Measurements from ENCODE around the gene ZFYVE9.

Gene ZFYVE9

DNA sequence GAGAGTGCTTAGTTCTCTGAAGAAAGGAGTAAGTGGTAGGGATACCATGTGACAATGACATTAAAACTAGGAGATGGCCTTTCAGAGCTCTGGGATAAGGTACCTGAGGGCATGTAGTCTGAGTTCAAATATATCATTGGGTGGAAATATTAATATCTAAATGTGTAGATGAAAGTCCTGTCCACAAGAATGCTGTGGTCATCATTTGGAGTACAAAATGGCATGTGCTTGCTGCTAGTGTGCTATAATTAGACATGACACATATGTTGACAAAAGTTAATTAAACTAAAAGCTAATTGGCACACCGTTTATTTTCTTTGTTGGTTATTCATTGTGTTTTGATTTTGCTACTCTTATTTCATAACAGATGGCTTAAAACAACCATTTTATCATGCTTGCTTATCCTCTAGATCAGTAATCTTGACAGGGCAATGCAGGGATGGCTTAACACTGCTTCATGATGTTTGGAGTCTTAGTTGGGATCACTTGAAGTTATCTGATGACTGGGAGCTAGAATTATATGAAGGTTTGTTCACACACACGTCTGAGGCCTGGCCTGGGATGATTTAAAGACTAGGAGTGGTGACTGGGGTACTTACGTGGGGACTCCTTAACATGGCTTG, 193.1 kb downstream of the ZFYVE9 start:
- TF ChIP-seq CTCF (IDR thresholded peaks at IDR 0.05; ENCODE audit: insufficient read depth, low read depth, low read length, missing control alignments), result no peak

DNA sequence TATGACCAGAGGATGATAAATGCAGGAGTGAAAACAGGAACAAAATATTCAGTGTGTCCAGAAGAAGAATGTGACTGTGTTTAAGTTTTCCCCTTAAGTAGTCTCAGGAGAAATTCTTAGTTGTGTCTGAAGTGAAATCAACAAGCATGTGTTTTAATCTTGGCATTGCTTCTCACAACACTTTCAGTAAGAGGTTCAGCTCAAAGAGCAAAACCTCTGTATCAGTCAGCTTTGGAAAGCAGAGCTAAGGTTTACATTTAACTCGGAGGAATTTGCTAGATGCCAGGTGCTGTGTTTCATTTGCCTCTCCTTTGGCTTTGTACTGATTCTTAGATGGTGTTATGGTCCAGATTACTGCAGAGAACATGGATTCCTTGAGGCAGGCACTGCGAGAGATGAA, 195.6 kb downstream of the ZFYVE9 start:
- H3K4me3 ChIP-seq (ENCODE audit: low read depth, low read length), result no peak overlapping the region
- no peak for TF ChIP-seq CTCF (IDR thresholded peaks at IDR 0.05; ENCODE audit: insufficient read depth, low read depth, low read length, missing control alignments)
- no peak for DNase-seq (ENCODE audit: low read depth)

More for the DNA sequence above, 193.1 kb downstream of the ZFYVE9 start:
- H3K4me3 ChIP-seq (ENCODE audit: low read depth, low read length), result no peak overlapping the region
- no peak for DNase-seq (ENCODE audit: low read depth)

GRCh38 chr1:52341655-52342260, 199.9 kb downstream of the ZFYVE9 start:
- H3K4me3 ChIP-seq (ENCODE audit: low read depth, low read length), result no peak overlapping the region
- DNase-seq (ENCODE audit: low read depth), result no peak
- no peak for TF ChIP-seq CTCF (IDR thresholded peaks at IDR 0.05; ENCODE audit: insufficient read depth, low read depth, low read length, missing control alignments)

DNA sequence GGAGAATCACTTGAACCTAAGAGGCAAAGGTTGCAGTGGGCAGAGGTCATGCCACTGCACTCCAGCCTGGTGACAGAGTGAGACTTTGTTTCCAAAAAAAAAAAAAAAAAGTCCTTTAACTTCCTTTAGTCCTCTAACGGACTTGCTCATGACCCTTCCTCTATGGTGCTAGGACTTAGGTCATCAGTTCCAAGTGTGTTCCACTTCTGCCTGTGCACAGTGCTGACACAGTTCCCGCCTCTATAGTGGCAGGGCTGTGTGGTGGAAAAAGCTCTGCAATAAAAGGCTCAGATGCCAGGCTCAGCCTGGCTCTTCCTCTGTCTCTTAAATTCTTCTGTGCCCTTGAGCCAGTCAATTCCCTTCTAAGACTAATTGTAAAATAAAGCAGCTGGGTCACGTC, 202.1 kb downstream of the ZFYVE9 start:
- DNase-seq (ENCODE audit: low read depth), result no peak
- H3K4me3 ChIP-seq (ENCODE audit: low read depth, low read length), result no peak overlapping the region
- TF ChIP-seq CTCF (IDR thresholded peaks at IDR 0.05; ENCODE audit: insufficient read depth, low read depth, low read length, missing control alignments), result no peak

GRCh38 chr1:52345252-52345651, 203.4 kb downstream of the ZFYVE9 start:
- H3K4me3 ChIP-seq (ENCODE audit: low read depth, low read length), result no peak overlapping the region
- no peak for TF ChIP-seq CTCF (IDR thresholded peaks at IDR 0.05; ENCODE audit: insufficient read depth, low read depth, low read length, missing control alignments)
- DNase-seq (ENCODE audit: low read depth), result no peak

DNA sequence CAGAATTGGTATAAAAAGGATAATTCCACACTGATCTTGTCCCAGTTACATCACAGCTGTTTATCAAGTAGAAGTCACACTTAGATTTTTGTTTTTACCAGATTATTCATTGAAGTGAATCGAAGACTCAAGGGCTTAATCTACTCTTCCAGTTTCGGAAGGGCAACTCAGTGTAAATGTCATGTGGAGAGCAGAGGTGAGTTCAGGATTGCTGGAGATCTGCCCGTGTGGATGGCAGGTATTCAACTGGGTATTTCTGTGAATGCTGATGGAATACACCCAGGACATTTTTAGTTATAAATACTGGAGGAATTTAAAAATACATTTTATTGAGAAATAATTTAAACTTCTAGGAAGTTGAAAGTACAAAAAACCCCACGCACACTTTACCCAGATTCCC, 204.8 kb downstream of the ZFYVE9 start:
- TF ChIP-seq CTCF (IDR thresholded peaks at IDR 0.05; ENCODE audit: insufficient read depth, low read depth, low read length, missing control alignments), result no peak
- no peak for DNase-seq (ENCODE audit: low read depth)
- no peak overlapping the region for H3K4me3 ChIP-seq (ENCODE audit: low read depth, low read length)
